ENCODE measurements around the gene BMPR1A.

GRCh38 chr10:86775870-86776180, 19.4 kb downstream of the BMPR1A start:
- no peak for TF ChIP-seq EZH2 (IDR thresholded peaks at IDR 0.05; ENCODE audit: low read length)
- TF ChIP-seq CTCF (optimal IDR thresholded peaks at IDR 0.05 in 1 of 3, IDR thresholded peaks at IDR 0.05 in 1 of 3, conservative IDR thresholded peaks at IDR 0.05 in 1 of 3; ENCODE audit: extremely low read depth in 1 of 3, insufficient read depth in 2 of 3, low read length in 3 of 3) = no peak
